Retinal pigment epithelial cell (primary cell): ENCODE results near the gene PRKAR2B.

Experiments used
- DNase-seq: peaks from one replicate; pipeline ENCODE4 v3.0.0-alpha.2; 2010; ENCODE audit warnings: low read depth
- H3K4me3 ChIP-seq: 2 replicates; pipeline ENCODE4 v1.5.1; 2011; ENCODE audit warnings: mild to moderate bottlenecking, low read length, control low read depth, moderate library complexity
- TF ChIP-seq, protein P1 (sequence below): conservative IDR thresholded peaks from 2 replicates; pipeline ENCODE4 v1.5.1; 2011; ENCODE audit warnings: low read depth, low read length, control low read depth, inconsistent platforms

The PRKAR2B gene

DNA sequence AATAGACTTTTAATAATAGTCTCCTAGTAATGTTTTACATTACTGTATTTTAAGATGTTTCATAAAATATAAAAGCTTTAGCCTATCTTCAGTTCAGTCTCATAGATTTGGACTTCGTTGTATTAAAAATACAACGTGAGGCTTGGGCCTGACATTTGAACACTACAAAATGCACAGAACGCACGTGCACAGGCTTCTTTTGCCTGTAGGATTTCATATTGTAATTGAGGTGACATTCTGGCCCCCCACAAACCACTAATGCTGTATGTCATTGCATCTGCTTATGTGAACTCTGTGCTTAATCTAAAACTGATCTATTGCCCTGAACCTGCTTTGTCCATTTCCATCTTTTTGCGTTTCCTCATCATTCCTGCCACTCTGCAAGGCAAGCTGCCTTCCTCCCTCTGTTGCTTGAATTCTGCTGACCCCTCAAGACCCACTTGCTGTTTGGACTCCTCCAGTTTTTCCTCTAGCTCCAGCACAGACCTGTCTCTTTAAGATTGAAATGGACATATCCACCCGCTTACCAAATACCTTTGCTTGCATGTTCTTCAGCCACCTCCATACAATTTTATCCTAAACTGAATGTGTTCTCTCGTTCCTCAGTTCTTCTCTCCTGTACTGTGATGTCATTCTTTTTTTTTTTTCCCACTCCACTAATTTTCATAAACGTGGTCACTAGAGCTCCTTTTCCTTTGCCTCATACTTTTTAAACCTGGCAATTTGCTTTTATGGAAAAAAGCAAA lies 12.4 kb downstream of the PRKAR2B start:
- no peak overlapping the region for H3K4me3 ChIP-seq
- TF ChIP-seq, protein P1, sequence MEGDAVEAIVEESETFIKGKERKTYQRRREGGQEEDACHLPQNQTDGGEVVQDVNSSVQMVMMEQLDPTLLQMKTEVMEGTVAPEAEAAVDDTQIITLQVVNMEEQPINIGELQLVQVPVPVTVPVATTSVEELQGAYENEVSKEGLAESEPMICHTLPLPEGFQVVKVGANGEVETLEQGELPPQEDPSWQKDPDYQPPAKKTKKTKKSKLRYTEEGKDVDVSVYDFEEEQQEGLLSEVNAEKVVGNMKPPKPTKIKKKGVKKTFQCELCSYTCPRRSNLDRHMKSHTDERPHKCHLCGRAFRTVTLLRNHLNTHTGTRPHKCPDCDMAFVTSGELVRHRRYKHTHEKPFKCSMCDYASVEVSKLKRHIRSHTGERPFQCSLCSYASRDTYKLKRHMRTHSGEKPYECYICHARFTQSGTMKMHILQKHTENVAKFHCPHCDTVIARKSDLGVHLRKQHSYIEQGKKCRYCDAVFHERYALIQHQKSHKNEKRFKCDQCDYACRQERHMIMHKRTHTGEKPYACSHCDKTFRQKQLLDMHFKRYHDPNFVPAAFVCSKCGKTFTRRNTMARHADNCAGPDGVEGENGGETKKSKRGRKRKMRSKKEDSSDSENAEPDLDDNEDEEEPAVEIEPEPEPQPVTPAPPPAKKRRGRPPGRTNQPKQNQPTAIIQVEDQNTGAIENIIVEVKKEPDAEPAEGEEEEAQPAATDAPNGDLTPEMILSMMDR = no peak
- DNase-seq = no peak

GRCh38 chr7:107057474-107057833 lies 12.9 kb downstream of the PRKAR2B start:
- H3K4me3 ChIP-seq = no peak overlapping the region
- no peak for DNase-seq
- TF ChIP-seq, protein P1 = no peak

GRCh38 chr7:107059468-107059867 lies 15.0 kb downstream of the PRKAR2B start:
- TF ChIP-seq, protein P1 = no peak
- no peak for DNase-seq
- no peak overlapping the region for H3K4me3 ChIP-seq

DNA sequence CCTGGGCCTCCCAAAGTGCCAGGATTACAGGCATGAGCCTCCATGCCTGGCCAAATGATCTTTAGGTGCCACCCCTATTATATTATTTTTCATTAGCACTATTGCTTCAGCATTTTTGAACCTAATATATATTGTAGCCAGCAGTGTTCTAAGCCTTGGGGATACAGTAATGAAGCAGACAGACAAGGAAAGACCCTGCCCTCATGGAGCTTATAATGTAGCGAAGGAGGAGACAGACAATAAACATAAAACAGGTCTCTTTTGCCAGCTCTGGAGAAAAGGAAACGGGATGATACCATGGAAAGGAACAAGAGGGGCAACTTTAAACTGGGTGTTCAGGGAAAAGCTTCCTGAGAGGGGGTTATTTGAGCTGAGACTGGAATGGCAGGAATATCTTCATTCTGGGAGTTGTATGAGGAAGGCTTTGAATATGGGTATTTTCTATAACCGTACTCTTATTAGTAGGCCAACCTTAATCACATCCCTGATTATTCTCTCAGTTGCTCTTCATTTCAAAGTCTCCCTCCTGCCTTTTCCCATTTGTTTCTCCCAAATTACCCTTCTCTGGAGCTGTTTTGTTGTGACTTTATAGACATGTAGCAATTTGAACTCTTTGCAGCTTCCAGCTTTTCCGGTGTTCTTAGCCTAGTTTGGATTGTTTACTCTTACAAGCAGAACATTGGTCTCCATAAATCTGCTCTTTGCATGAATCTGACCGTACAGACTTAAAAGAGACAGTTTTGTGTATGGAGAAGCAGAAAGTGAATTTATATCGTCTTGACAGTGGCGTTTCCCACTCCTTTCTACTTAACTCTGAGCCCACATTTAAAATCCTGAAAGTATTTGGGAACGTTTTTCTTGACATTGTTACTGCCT lies 19.0 kb downstream of the PRKAR2B start:
- TF ChIP-seq, protein P1 = no peak
- H3K4me3 ChIP-seq = no peak overlapping the region
- DNase-seq = no peak

- TF ChIP-seq, protein P1 = no peak
- no peak overlapping the region for H3K4me3 ChIP-seq
- DNase-seq = no peak
Measured at GRCh38 chr7:107064255-107064654, 19.8 kb downstream of the PRKAR2B start.

GRCh38 chr7:107065929-107066247 lies 21.4 kb downstream of the PRKAR2B start:
- TF ChIP-seq, protein P1 = no peak
- DNase-seq = no peak

DNA sequence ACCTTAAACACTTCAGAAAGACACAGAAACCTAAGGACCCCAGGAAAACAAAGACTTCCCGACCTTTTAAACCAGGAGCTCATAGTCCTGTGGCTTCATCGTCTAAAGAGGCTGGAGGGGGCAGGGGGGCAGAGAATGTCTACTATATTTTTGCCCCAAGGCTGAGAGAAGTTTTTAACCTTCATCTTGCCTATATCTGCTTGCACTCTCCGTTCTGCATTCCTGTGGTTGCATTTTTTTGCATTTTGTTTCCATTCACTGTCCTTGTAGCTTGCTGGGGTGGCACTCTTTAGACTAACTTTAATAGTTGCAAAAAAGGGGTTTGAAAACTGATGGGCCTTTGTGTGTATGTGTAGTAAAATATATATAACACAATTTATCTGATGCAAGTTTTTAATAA lies 23.7 kb downstream of the PRKAR2B start:
- DNase-seq = no peak
- TF ChIP-seq, protein P1 = no peak

More at GRCh38 chr7:107065929-107066247, 21.4 kb downstream of the PRKAR2B start:
- H3K4me3 ChIP-seq = no peak overlapping the region

More for the DNA sequence above, 23.7 kb downstream of the PRKAR2B start:
- no peak overlapping the region for H3K4me3 ChIP-seq
